ENCODE results near the gene MRPL19. TPM values are rescaled to one million over a fixed set of nuclear protein-coding genes. Genes with fewer than 3 reads are reported as not detected.
"Not testable (repeated sequence)": the region's sequence is repeated elsewhere in the genome, so short reads cannot be mapped to it uniquely, and the experiment has no call there.

The MRPL19 gene
- total and polyA plus RNA-seq, 9 donors, result 11.9 to 46.8 (median 32.5) TPM

DNA sequence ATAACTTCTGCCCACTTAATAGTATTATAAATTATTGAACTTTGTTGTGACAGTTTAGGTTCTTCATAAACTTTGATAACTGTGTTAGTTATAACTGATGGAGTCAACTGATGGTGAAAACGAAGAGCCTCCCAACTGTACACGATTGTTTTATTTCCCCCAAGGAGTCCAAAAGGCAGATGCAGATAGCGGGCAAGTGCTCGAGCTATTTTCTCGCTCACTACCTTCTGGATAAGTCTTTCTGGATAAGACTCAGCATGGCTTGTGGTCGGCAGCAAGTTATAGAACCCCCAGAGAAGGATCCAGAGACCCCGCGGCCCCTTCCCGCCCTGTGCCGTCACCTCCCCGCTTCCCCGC lies 63.6 kb downstream of the MRPL19 start:
- no peaks in the 10 kb centered on the region for H3K36me3 ChIP-seq
- H3K27ac ChIP-seq, result peak overlapping the region; percentile 44 to 85
- H3K9me3 ChIP-seq, result no peaks in the 10 kb centered on the region
- H3K4me3 ChIP-seq, result peak overlapping the region; percentile 68
- intact Hi-C loops (cut with DNase I), result no loop called here
- peaks cover 1% of the 10 kb centered on the region for H3K4me1 ChIP-seq (ENCODE audit: insufficient read depth)
- no peak for DNase-seq
- H3K27me3 ChIP-seq, result no peaks in the 10 kb centered on the region
- WGBS, 3 donors, result 0 to 3% (median 0%) methylated on average over 7 to 12 of the region's 12 CpGs
- TF ChIP-seq EP300 (IDR thresholded peaks at IDR 0.05), result no peak
- no peak for TF ChIP-seq POLR2A (IDR thresholded peaks at IDR 0.05)
- TF ChIP-seq, protein P1, sequence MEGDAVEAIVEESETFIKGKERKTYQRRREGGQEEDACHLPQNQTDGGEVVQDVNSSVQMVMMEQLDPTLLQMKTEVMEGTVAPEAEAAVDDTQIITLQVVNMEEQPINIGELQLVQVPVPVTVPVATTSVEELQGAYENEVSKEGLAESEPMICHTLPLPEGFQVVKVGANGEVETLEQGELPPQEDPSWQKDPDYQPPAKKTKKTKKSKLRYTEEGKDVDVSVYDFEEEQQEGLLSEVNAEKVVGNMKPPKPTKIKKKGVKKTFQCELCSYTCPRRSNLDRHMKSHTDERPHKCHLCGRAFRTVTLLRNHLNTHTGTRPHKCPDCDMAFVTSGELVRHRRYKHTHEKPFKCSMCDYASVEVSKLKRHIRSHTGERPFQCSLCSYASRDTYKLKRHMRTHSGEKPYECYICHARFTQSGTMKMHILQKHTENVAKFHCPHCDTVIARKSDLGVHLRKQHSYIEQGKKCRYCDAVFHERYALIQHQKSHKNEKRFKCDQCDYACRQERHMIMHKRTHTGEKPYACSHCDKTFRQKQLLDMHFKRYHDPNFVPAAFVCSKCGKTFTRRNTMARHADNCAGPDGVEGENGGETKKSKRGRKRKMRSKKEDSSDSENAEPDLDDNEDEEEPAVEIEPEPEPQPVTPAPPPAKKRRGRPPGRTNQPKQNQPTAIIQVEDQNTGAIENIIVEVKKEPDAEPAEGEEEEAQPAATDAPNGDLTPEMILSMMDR (IDR thresholded peaks at IDR 0.05), result no peak

DNA sequence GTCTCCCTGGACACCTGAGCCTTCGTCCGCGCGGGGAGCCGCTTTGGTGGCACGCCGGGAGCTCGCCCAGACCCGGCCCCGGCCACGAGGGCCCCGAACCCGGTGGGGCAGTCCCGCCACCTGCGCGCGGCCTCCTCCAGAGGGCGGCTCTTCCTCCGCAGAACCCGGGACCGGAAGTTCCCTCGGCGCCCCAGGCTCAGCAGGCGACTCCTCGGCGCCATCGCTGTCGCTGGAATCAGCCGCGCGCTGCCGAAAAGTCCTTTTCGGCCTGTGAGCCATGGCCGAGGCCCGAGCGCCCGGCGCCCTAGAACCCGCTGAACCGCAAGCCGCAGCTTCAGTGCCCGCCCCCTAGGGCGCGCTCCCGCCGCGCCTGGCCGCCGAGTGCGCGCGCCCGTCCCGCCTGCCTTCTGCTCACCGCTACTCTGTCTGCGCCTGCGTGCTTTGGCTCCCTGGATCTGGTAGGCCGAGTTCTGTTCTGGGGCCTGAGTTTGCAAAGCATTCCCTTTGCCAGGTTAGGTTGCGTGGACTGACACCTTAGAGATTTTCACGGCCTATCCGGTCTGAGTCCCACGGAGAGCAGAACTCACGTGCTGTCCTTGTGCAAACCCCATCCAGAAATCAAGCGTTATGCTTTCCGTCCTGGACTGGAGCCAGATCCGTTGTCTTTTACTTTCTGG lies 64.1 kb downstream of the MRPL19 start, which contains the start of gene GCFC2:
Gene GCFC2 (minus strand): TSS at position 339 of the 677 bp plus-strand sequence. CDS start 60 bp downstream, at position 279.
- peak within 1 kb of the TSS; percentile 44 to 85 for H3K27ac ChIP-seq
- H3K27me3 ChIP-seq, result no peaks in the 10 kb centered on the region
- H3K9me3 ChIP-seq, result no peaks in the 10 kb centered on the region
- H3K4me1 ChIP-seq (ENCODE audit: insufficient read depth), result peaks cover 1% of the 10 kb centered on the region
- TF ChIP-seq EP300 (IDR thresholded peaks at IDR 0.05) (no peak), POLR2A (IDR thresholded peaks at IDR 0.05) (no peak)
- TF ChIP-seq, protein P1 (IDR thresholded peaks at IDR 0.05), result peak; percentile 29 to 55 (median 37)
- intact Hi-C loops (cut with DNase I), result no loop called here
- H3K4me3 ChIP-seq, result peak within 1 kb of the TSS; percentile 68
- DNase-seq, result peak; percentile 86 to 92 (median 88)
- WGBS, 3 donors, result 0 to 2% (median 1%) methylated on average over 29 to 66 of the region's 66 CpGs
- H3K36me3 ChIP-seq, result no peaks in the 10 kb centered on the region

DNA sequence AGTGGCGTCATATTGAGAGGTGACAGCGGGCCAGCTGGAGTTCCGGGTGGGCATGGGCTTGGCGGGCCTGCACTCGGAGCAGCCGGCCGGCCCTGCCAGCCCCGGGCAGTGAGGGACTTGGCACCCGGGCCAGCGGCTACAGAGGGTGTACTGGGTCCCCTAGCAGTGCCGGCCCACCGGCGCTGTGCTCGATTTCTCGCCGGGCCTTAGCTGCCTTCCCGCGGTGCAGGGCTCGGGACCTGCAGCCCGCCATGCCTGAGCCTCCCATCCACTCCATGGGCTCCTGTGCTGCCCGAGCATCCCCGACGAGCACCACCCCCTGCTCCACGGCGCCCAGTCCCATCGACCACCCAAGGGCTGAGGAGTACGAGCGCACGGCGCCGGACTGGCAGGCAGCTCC lies 65.0 kb downstream of the MRPL19 start:
- H3K4me1 ChIP-seq (ENCODE audit: insufficient read depth); H3K36me3 ChIP-seq; intact Hi-C loops (cut with DNase I); H3K27me3 ChIP-seq; H3K27ac ChIP-seq; H3K4me3 ChIP-seq; H3K9me3 ChIP-seq: not testable (repeated sequence)
- peak in 2 of 5 donors; percentile 36 for DNase-seq
- WGBS, 3 donors, result 96% methylated on average over 29 to 31 of the region's 31 CpGs

DNA sequence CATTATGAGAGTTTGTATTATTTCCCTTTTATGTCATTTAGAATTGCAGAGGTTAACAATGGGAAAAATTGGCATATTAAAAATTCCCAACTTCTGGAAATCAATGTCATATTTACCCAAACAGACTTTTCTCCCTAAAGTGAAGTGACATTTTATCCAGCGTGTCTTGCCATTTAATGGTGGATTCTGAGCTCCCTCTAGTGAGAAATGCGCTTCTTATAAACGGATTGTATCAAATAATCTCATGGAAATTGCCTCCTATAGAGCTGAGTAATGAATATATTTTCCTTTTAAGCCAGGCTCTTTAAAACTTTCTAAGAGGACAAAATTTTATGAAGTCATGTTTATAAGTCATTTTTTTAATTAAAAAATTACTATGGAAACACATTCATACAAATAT lies 69.8 kb downstream of the MRPL19 start:
- TF ChIP-seq, protein P1 (IDR thresholded peaks at IDR 0.05), result no peak
- TF ChIP-seq EP300 (IDR thresholded peaks at IDR 0.05) (no peak), POLR2A (IDR thresholded peaks at IDR 0.05) (no peak)
- Histone ChIP-seq H3K4me1 (ENCODE audit: insufficient read depth) (peaks cover 1% of the 10 kb centered on the region), H3K4me3 (no peak overlapping the region), H3K27me3 (no peaks in the 10 kb centered on the region), H3K9me3 (no peaks in the 10 kb centered on the region), H3K27ac (no peak overlapping the region), H3K36me3 (no peaks in the 10 kb centered on the region)
- intact Hi-C loops (cut with DNase I), result no loop called here
- no peak for DNase-seq
- 45 to 58% (median 47%) methylated on average over 3 of the region's 3 CpGs for WGBS, 3 donors

DNA sequence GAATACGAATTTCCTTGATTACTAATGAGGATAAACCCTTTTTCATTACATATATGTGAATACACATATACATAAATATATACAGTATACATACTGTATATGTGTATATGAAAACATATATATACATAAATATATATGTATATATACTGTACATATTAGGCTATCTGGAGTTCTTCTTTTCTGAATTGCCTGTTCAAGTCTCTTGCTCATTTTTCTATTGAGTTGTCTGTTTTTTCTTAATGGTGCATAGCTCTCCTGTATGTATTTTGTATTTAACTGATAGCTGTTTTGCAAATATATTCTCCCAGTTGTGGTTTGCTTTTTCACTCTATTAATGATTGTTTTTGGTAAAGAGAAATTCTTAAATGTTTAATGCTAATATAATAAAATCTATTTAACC lies 73.0 kb downstream of the MRPL19 start:
- Histone ChIP-seq H3K27me3 (no peaks in the 10 kb centered on the region), H3K36me3 (no peaks in the 10 kb centered on the region), H3K27ac (no peak overlapping the region), H3K4me3 (no peak overlapping the region), H3K9me3 (no peaks in the 10 kb centered on the region), H3K4me1 (ENCODE audit: insufficient read depth) (no peaks in the 10 kb centered on the region)
- DNase-seq, result no peak
- TF ChIP-seq, protein P1 (IDR thresholded peaks at IDR 0.05), result no peak
- no peak for TF ChIP-seq POLR2A (IDR thresholded peaks at IDR 0.05)
- no peak for TF ChIP-seq EP300 (IDR thresholded peaks at IDR 0.05)
- intact Hi-C loops (cut with DNase I), result no loop called here
- 94 to 98% (median 94%) methylated on average over 1 of the region's 1 CpG for WGBS, 3 donors

Measured in ovary (tissue), 9 donors.